Smooth muscle cell (in vitro differentiated cells): ENCODE data around the gene FAP. TPM values are rescaled to one million over a fixed set of nuclear protein-coding genes. Genes with fewer than 3 reads are reported as not detected.

Experiments
- DNase-seq: peaks from one replicate; lab custom pipeline; 2025; ENCODE audit not compliant: unreplicated experiment; lab: John Stamatoyannopoulos, UW
- H2AFZ ChIP-seq: fragments of 200-600 bp; sonication (generic); 2 replicates; pipeline ENCODE4 v1.6.0; 2016; ENCODE audit warnings: antibody characterized with exemption, low read depth, mild to moderate bottlenecking
- H3F3A ChIP-seq: fragments of 200-600 bp; sonication (generic); 2 replicates; pipeline ENCODE4 v1.6.0; 2017; ENCODE audit warnings: antibody characterized with exemption, low read depth
- H3K27ac ChIP-seq: fragments of 200-600 bp; sonication (generic); 2 replicates; pipeline ENCODE4 v1.5.1; 2016; ENCODE audit warnings: low read depth, mild to moderate bottlenecking
- H3K27me3 ChIP-seq: fragments of 200-600 bp; sonication (generic); 2 replicates; pipeline ENCODE4 v1.6.1; 2016; ENCODE audit warnings: low read depth, mild to moderate bottlenecking
- H3K36me3 ChIP-seq: fragments of 200-600 bp; sonication (generic); 2 replicates; pipeline ENCODE4 v1.5.1; 2016; ENCODE audit warnings: low read depth
- H3K4me1 ChIP-seq: fragments of 200-600 bp; sonication (generic); 2 replicates; pipeline ENCODE4 v1.5.1; 2016; ENCODE audit warnings: low read depth
- H3K4me2 ChIP-seq: fragments of 200-600 bp; sonication (generic); 2 replicates; pipeline ENCODE4 v1.6.0; 2016; ENCODE audit warnings: mild to moderate bottlenecking
- H3K4me3 ChIP-seq: fragments of 200-600 bp; sonication (generic); 2 replicates; pipeline ENCODE4 v1.5.1; 2016; ENCODE audit warnings: mild to moderate bottlenecking
- H3K79me2 ChIP-seq: fragments of 200-600 bp; sonication (generic); 2 replicates; pipeline ENCODE4 v1.6.0; 2016; ENCODE audit warnings: low read depth, mild to moderate bottlenecking
- H3K9ac ChIP-seq: fragments of 200-600 bp; sonication (generic); 2 replicates; pipeline ENCODE4 v1.6.0; 2016; ENCODE audit warnings: low read depth
- H3K9me3 ChIP-seq: fragments of 200-600 bp; sonication (generic); replicated peaks from 2 replicates; pipeline ENCODE4 v1.5.1; 2016; ENCODE audit warnings: low read depth
- H4K20me1 ChIP-seq: fragments of 200-600 bp; sonication (generic); 2 replicates; pipeline ENCODE4 v1.6.0; 2016; ENCODE audit warnings: low read depth
- CTCF ChIP-seq: fragments of 200-600 bp; sonication (generic); IDR thresholded peaks from 2 replicates; pipeline ENCODE4 v1.5.1; 2017; ENCODE audit warnings: borderline replicate concordance, mild to moderate bottlenecking, antibody characterized with exemption; ENCODE audit not compliant: insufficient read depth, poor library complexity, severe bottlenecking
- WGBS: methylation state at CpG from one replicate; pipeline ENCODE4 v1.1.7; 2016; ENCODE audit warnings: low lambda C conversion rate; 5-methylcytosine and 5-hydroxymethylcytosine counted together
- polyA plus RNA-seq: library from polyadenylated mRNA; unstranded; fragments of >200 nt; fragmentation: Nextera tagmentation; extraction: Ambion mirVana; gene quantifications from 2 replicates; pipeline ENCODE4 v1.2.1, GENCODE V29; 2016
- total RNA-seq: library from RNA; depleted of rRNA; stranded (reverse); fragments of >200 nt; gene quantifications from 2 replicates; pipeline ENCODE4 v1.2.3, GENCODE V29; 2014

The FAP gene
- total and polyA plus RNA-seq, 2 experiments from 2014 or later: 29.6 to 47.0 TPM

GRCh38 chr2:162196638-162197037 lies 46.6 kb downstream of the FAP start:
- H3K27ac ChIP-seq: peak overlapping the region; percentile 93
- 40% methylated on average over 7 of the region's 7 CpGs for WGBS
- peaks cover 6% of the 10 kb centered on the region for H3K4me1 ChIP-seq
- no peak for TF ChIP-seq CTCF
- H3K4me2 ChIP-seq: peak overlapping the region; percentile 72
- no peak overlapping the region for H3K4me3 ChIP-seq
- no peaks in the 10 kb centered on the region for H3K27me3 ChIP-seq
- no peak overlapping the region for H2AFZ ChIP-seq
- H4K20me1 ChIP-seq: no peaks in the 10 kb centered on the region
- DNase-seq: no peak
- peak overlapping the region; percentile 32 for H3K9ac ChIP-seq
- H3K79me2 ChIP-seq: no peaks in the 10 kb centered on the region
- no peaks in the 10 kb centered on the region for H3F3A ChIP-seq
- no peaks in the 10 kb centered on the region for H3K9me3 ChIP-seq
- H3K36me3 ChIP-seq: no peaks in the 10 kb centered on the region

- no peak for DNase-seq
- H3K4me3 ChIP-seq: no peak overlapping the region
- no peak overlapping the region for H2AFZ ChIP-seq
- H3K9ac ChIP-seq: no peak overlapping the region
- H3F3A ChIP-seq: no peaks in the 10 kb centered on the region
- no peak for TF ChIP-seq CTCF
- H3K4me1 ChIP-seq: no peaks in the 10 kb centered on the region
- peaks cover 6% of the 10 kb centered on the region for H3K36me3 ChIP-seq
- H3K79me2 ChIP-seq: no peaks in the 10 kb centered on the region
- H3K27ac ChIP-seq: no peak overlapping the region
- 90% methylated on average over 3 of the region's 3 CpGs for WGBS
- H3K27me3 ChIP-seq: no peaks in the 10 kb centered on the region
- H3K9me3 ChIP-seq: no peaks in the 10 kb centered on the region
- no peak overlapping the region for H3K4me2 ChIP-seq
- H4K20me1 ChIP-seq: no peaks in the 10 kb centered on the region
Measured at GRCh38 chr2:162188451-162188850, 54.8 kb downstream of the FAP start.

GRCh38 chr2:162185541-162186232 lies 57.6 kb downstream of the FAP start:
- Histone ChIP-seq H3K9me3 (no peaks in the 10 kb centered on the region), H4K20me1 (no peaks in the 10 kb centered on the region), H2AFZ (no peak overlapping the region), H3K9ac (no peak overlapping the region), H3K27ac (no peak overlapping the region), H3K4me3 (no peak overlapping the region), H3F3A (no peaks in the 10 kb centered on the region), H3K79me2 (no peaks in the 10 kb centered on the region), H3K36me3 (peaks cover 13% of the 10 kb centered on the region), H3K4me1 (no peaks in the 10 kb centered on the region), H3K4me2 (no peak overlapping the region), H3K27me3 (no peaks in the 10 kb centered on the region)
- TF ChIP-seq CTCF: no peak
- WGBS: 90% methylated on average over 5 of the region's 5 CpGs
- no peak for DNase-seq
